Common myeloid progenitor, CD34-positive (primary cell): Measurements from ENCODE around the gene PRRT1B.

Experiments
- CTCF ChIA-PET: fragments of 350-600 bp; sonication (Branson Sonifier 250); formaldehyde crosslinking; loops from one replicate; lab custom pipeline; 2021; ENCODE audit warnings: antibody characterized with exemption; lab: Charles Lee
- POLR2A ChIA-PET: fragments of 350-600 bp; sonication (Branson Sonifier 250); formaldehyde crosslinking; loops from one replicate; lab custom pipeline; 2021; ENCODE audit warnings: antibody characterized with exemption; lab: Charles Lee
- DNase-seq, 3 donors: peaks; one replicate each; pipeline versions ENCODE4 v3.0.0 to v3.0.0-alpha.2; 2013
- H3K27ac ChIP-seq, 2 experiments: 1 replicate in 1 of 2; 2 replicates in 1 of 2; pipeline ENCODE4 v1.7.0; 2013; ENCODE audit warnings: inconsistent platforms in 2 of 2, low read length in 2 of 2, mild to moderate bottlenecking in 2 of 2, low read depth in 1 of 2, moderate library complexity in 1 of 2; ENCODE audit not compliant: severe bottlenecking in 2 of 2, insufficient read depth in 1 of 2, poor library complexity in 1 of 2
- H3K27me3 ChIP-seq, 5 experiments: replicated peaks in 2 of 5; 1 replicate in 3 of 5; 2 replicates in 2 of 5; pipeline versions ENCODE4 v1.6.1 to v1.7.0; 2013; ENCODE audit warnings: low read length in 4 of 5, mild to moderate bottlenecking in 2 of 5, moderate library complexity in 2 of 5, inconsistent platforms in 1 of 5; ENCODE audit not compliant: insufficient read depth in 5 of 5, control insufficient read depth in 4 of 5
- H3K36me3 ChIP-seq, 4 experiments: 1 replicate in 2 of 4; 2 replicates in 2 of 4; pipeline versions ENCODE4 v1.6.1 to v1.7.0; 2013; ENCODE audit warnings: low read length in 3 of 4, control low read depth in 1 of 4, mild to moderate bottlenecking in 1 of 4; ENCODE audit not compliant: control insufficient read depth in 4 of 4, insufficient read depth in 4 of 4
- H3K4me1 ChIP-seq, 4 experiments: 1 replicate in 3 of 4; 2 replicates in 1 of 4; pipeline versions ENCODE4 v1.6.1 to v1.7.1; 2013; ENCODE audit warnings: low read length in 3 of 4, mild to moderate bottlenecking in 3 of 4, control low read depth in 1 of 4, inconsistent platforms in 1 of 4, moderate library complexity in 1 of 4; ENCODE audit not compliant: control insufficient read depth in 4 of 4, insufficient read depth in 4 of 4; ENCODE audit errors: control extremely low read depth in 1 of 4
- H3K4me3 ChIP-seq, 7 experiments: 1 replicate in 4 of 7; 2 replicates in 3 of 7; pipeline versions ENCODE4 v1.5.1 to v1.7.0; 2013; ENCODE audit warnings: mild to moderate bottlenecking in 7 of 7, low read length in 6 of 7, moderate library complexity in 6 of 7, inconsistent platforms in 2 of 7, low read depth in 2 of 7, control low read depth in 1 of 7; ENCODE audit not compliant: insufficient read depth in 4 of 7, control insufficient read depth in 1 of 7; ENCODE audit errors: extremely low read depth in 1 of 7
- H3K9me3 ChIP-seq, 5 experiments: 1 replicate in 4 of 5; 2 replicates in 1 of 5; pipeline versions ENCODE4 v1.6.1 to v1.7.1; 2013; ENCODE audit warnings: low read length in 4 of 5, mild to moderate bottlenecking in 2 of 5, inconsistent platforms in 1 of 5, low read depth in 1 of 5, moderate library complexity in 1 of 5; ENCODE audit not compliant: control insufficient read depth in 4 of 5, insufficient read depth in 2 of 5; ENCODE audit errors: control extremely low read depth in 1 of 5
- WGBS: methylation state at CpG from one replicate; pipeline ENCODE4 v1.1.5; 2013; ENCODE audit not compliant: insufficient coverage; 5-methylcytosine and 5-hydroxymethylcytosine counted together

Gene PRRT1B

GRCh38 chr9:131603711-131604439, 58.6 kb downstream of the PRRT1B start:
- CTCF ChIA-PET, result interaction anchor here (1.3 to 2.4 kb wide), 2 partner anchors 13 to 137 kb away, joined by 3 to 9 read pairs; no protein-coding TSS in a partner anchor
- POLR2A ChIA-PET, result no interaction called here
- WGBS, result 97% methylated on average over 12 of the region's 16 CpGs
- Histone ChIP-seq H3K36me3 (peaks cover 15 to 66% (median 38%) of the 10 kb centered on the region in 4 experiments), H3K27ac (no peak overlapping the region), H3K9me3 (no peaks in the 10 kb centered on the region), H3K4me3 (no peak overlapping the region), H3K4me1 (no peaks in the 10 kb centered on the region), H3K27me3 (no peaks in the 10 kb centered on the region)
- DNase-seq, result no peak

- Histone ChIP-seq H3K4me3 (no peak overlapping the region), H3K27ac (no peak overlapping the region), H3K4me1 (peaks cover 3 to 12% (median 11%) of the 10 kb centered on the region in 4 experiments), H3K9me3 (no peaks in the 10 kb centered on the region), H3K27me3 (no peaks in the 10 kb centered on the region), H3K36me3 (peaks cover 10 to 68% (median 34%) of the 10 kb centered on the region in 4 experiments)
- no peak for DNase-seq
- ChIA-PET POLR2A (interaction anchor here (0.6 kb wide), 1 partner anchor 213 kb away, joined by 3 read pairs; no protein-coding TSS in a partner anchor), CTCF (interaction anchor here (1.0 to 1.2 kb wide), 2 partner anchors 8 to 17 kb away, joined by 3 read pairs; no protein-coding TSS in a partner anchor)
- 92% methylated on average over 9 of the region's 9 CpGs for WGBS
These were observed 60.7 kb downstream of the PRRT1B start for GRCh38 chr9:131605770-131606590.

GRCh38 chr9:131606896-131607567, 61.7 kb downstream of the PRRT1B start:
- ChIA-PET CTCF (interaction anchor here (1.2 to 3.8 kb wide), 2 partner anchors 16 kb away, joined by 3 to 24 read pairs; no protein-coding TSS in a partner anchor), POLR2A (interaction anchor here (0.7 to 1.1 kb wide), 2 partner anchors 15 to 21 kb away, joined by 3 to 4 read pairs; no protein-coding TSS in a partner anchor)
- Histone ChIP-seq H3K27me3 (no peaks in the 10 kb centered on the region), H3K9me3 (no peaks in the 10 kb centered on the region), H3K36me3 (peaks cover 11 to 61% (median 27%) of the 10 kb centered on the region in 4 experiments), H3K4me3 (no peak overlapping the region), H3K4me1 (peaks cover 3 to 21% (median 12%) of the 10 kb centered on the region in 4 experiments), H3K27ac (no peak overlapping the region)
- DNase-seq, result no peak
- 96% methylated on average over 11 of the region's 13 CpGs for WGBS

GRCh38 chr9:131607591-131607990, 62.3 kb downstream of the PRRT1B start:
- CTCF ChIA-PET, result interaction anchor here (3.8 kb wide), 1 partner anchor 16 kb away, joined by 24 read pairs; no protein-coding TSS in a partner anchor
- no peak for DNase-seq

GRCh38 chr9:131608493-131609037, 63.2 kb downstream of the PRRT1B start:
- no peak for DNase-seq
- Histone ChIP-seq H3K9me3 (no peaks in the 10 kb centered on the region), H3K4me3 (no peak overlapping the region), H3K36me3 (peaks cover 8 to 59% (median 26%) of the 10 kb centered on the region in 4 experiments), H3K4me1 (peaks cover 3 to 21% (median 12%) of the 10 kb centered on the region in 4 experiments), H3K27me3 (no peaks in the 10 kb centered on the region), H3K27ac (no peak overlapping the region)
- ChIA-PET CTCF (interaction anchor here (0.9 to 3.8 kb wide), 2 partner anchors 17 to 139 kb away, joined by 3 to 24 read pairs; no protein-coding TSS in a partner anchor), POLR2A (no interaction called here)
- WGBS, result 92% methylated on average over 8 of the region's 12 CpGs

More at GRCh38 chr9:131607591-131607990, 62.3 kb downstream of the PRRT1B start:
- H3K27me3 ChIP-seq, result no peaks in the 10 kb centered on the region
- H3K4me3 ChIP-seq, result no peak overlapping the region
- H3K9me3 ChIP-seq, result no peaks in the 10 kb centered on the region
- WGBS, result 85% methylated on average over 6 of the region's 8 CpGs
- H3K36me3 ChIP-seq, result peaks cover 8 to 59% (median 23%) of the 10 kb centered on the region in 4 experiments
- POLR2A ChIA-PET, result interaction anchor here (0.7 to 1.1 kb wide), 2 partner anchors 15 to 22 kb away, joined by 3 to 4 read pairs; no protein-coding TSS in a partner anchor
- H3K4me1 ChIP-seq, result peaks cover 3 to 21% (median 12%) of the 10 kb centered on the region in 4 experiments
- H3K27ac ChIP-seq, result no peak overlapping the region
